ENCODE results near the gene ZNF607. TPM values are rescaled to one million over a fixed set of nuclear protein-coding genes. Genes with fewer than 3 reads are reported as not detected.

The ZNF607 gene
- total RNA-seq, 3 donors from 2014 or later = 1.4 to 8.5 (median 5.6) TPM

GRCh38 chr19:37654118-37654517 lies 65.4 kb downstream of the ZNF607 start:
- no peak for DNase-seq (ENCODE audit: low spot score in 2 of 2)
- TF ChIP-seq POLR2A (IDR thresholded peaks at IDR 0.05) (no peak), CTCF (IDR thresholded peaks at IDR 0.05) (no peak), POLR2AphosphoS5 (IDR thresholded peaks at IDR 0.05) (no peak)
- intact Hi-C loops (cut with DNase I; ENCODE audit: low total_unique reads) = no loop called here
- H3K4me3 ChIP-seq = peak overlapping the region; percentile 56 to 90 (median 77)
- H3K4me1 ChIP-seq = no peaks in the 10 kb centered on the region
- peak overlapping the region; percentile 92 to 96 for H3K27ac ChIP-seq
- H3K9me3 ChIP-seq = peaks cover 0 to 14% of the 10 kb centered on the region in 2 donors
- no peaks in the 10 kb centered on the region for H3K36me3 ChIP-seq
- H3K27me3 ChIP-seq = no peaks in the 10 kb centered on the region

Other genes with a start within 250 kb of the ZNF607 start
- gene ZNF793, start 212.8 kb downstream of the ZNF607 start, total RNA-seq = 10 to 100 TPM in 1 of 3 donors, 1 to 10 TPM in 2; 1.3 to 10.2 (median 7.2) TPM
- gene ZNF571, start 125.0 kb downstream of the ZNF607 start, total RNA-seq = 10 to 100 TPM in 1 of 3 donors, 1 to 10 TPM in 2; 5.3 to 12.6 (median 9.2) TPM
- 1 to 10 TPM; 1.8 to 9.7 (median 6.6) TPM for gene ZNF540, start 124.9 kb downstream of the ZNF607 start, total RNA-seq
- gene ZFP30, start 64.3 kb downstream of the ZNF607 start, total RNA-seq = 10 to 100 TPM in 2 of 3 donors, 1 to 10 TPM in 1; 4.8 to 18.1 (median 11.1) TPM
- gene ZNF573, start 59.8 kb upstream of the ZNF607 start, total RNA-seq = 10 to 100 TPM in 2 of 3 donors, 1 to 10 TPM in 1; 6.2 to 16.7 (median 11.6) TPM
- not detected for gene WDR87, start 186.8 kb upstream of the ZNF607 start, total RNA-seq
- gene SIPA1L3, start 187.4 kb upstream of the ZNF607 start, total RNA-seq = 10 to 100 TPM in 2 of 3 donors, 1 to 10 TPM in 1; 9.6 to 29.8 (median 28.5) TPM

All from breast epithelium (tissue), 4 donors.